ENCODE results near the gene PCDHGB2. TPM values are rescaled to one million over a fixed set of nuclear protein-coding genes. Genes with fewer than 3 reads are reported as not detected.

Gene PCDHGB2
- total and polyA plus RNA-seq, 2 of the 8 experiments (the other 6 are each of a cell fraction or from before 2014, with no cell fraction given), result 1.9 to 2.9 TPM

- H3K56ac ChIP-seq (replicated peaks; ENCODE audit: insufficient read length, low read depth, low read length), result no peak overlapping the region
- H3K9ac ChIP-seq (replicated peaks in 1 of 4; ENCODE audit: extremely low read depth in 1 of 4, low read depth in 3 of 4, low read length in 3 of 4), result no peak overlapping the region
- no peak overlapping the region for H2BK12ac ChIP-seq (ENCODE audit: low read depth, low read length)
- no peak overlapping the region for H3K27ac ChIP-seq (ENCODE audit: low read depth, low read length)
- H3K4me3 ChIP-seq (ENCODE audit: extremely low read depth in 1 of 4, insufficient read depth in 2 of 4, low read depth in 3 of 4, low read length in 4 of 4), result no peak overlapping the region
- no peak overlapping the region for H2BK120ac ChIP-seq (replicated peaks; ENCODE audit: low read depth, low read length)
- H3K9me3 ChIP-seq (ENCODE audit: insufficient read depth in 2 of 2, low read depth in 1 of 2, low read length in 1 of 2), result peaks cover 19 to 28% of the 10 kb centered on the region in 2 experiments; a peak in 3 of 4 replicates
- no peak overlapping the region for H4K8ac ChIP-seq (ENCODE audit: extremely low read depth, insufficient read depth, low read length)
- H2BK15ac ChIP-seq (ENCODE audit: low read length), result no peak overlapping the region
- H4K5ac ChIP-seq (ENCODE audit: insufficient read length, low read depth, low read length), result no peak overlapping the region
- no peak overlapping the region for H3K23ac ChIP-seq (ENCODE audit: insufficient read length)
- DNase-seq (ENCODE audit: low read depth in 1 of 2, low spot score in 2 of 2) (no peak), FAIRE-seq (no peak)
- peaks cover 0 to 4% (median under 1%) of the 10 kb centered on the region in 4 experiments; a peak in 1 of 7 replicates for H3K4me1 ChIP-seq (replicated peaks in 1 of 4; ENCODE audit: control insufficient read depth in 3 of 4, insufficient read depth in 4 of 4, low read length in 3 of 4)
- ChIA-PET POLR2A (ENCODE audit: partially characterized antibody) (no interaction called here), CTCF (ENCODE audit: partially characterized antibody) (interaction anchor here (1.3 to 4.8 kb wide), 10 partner anchors 10 to 153 kb away, joined by 4 to 21 read pairs (median 12); partner anchors contain the start of genes PCDHB10, PCDHB14, PCDHB15 and TAF7)
- H4K91ac ChIP-seq (replicated peaks; ENCODE audit: insufficient read length, low read length), result no peak overlapping the region
- H3K79me1 ChIP-seq (ENCODE audit: low read depth, low read length), result no peaks in the 10 kb centered on the region
- H4K20me1 ChIP-seq (replicated peaks in 1 of 2; ENCODE audit: control insufficient read depth in 1 of 2, insufficient read depth in 2 of 2, low read length in 2 of 2), result no peaks in the 10 kb centered on the region
- no peak overlapping the region for H2BK5ac ChIP-seq (ENCODE audit: low read depth, low read length)
- H2BK20ac ChIP-seq (ENCODE audit: low read length), result no peak overlapping the region
- H2AFZ ChIP-seq (ENCODE audit: low read length), result no peak overlapping the region
- H3K79me2 ChIP-seq (ENCODE audit: control insufficient read depth in 1 of 2, insufficient read depth in 2 of 2, low read length in 2 of 2), result no peaks in the 10 kb centered on the region
- WGBS, 2 experiments (ENCODE audit: extremely low coverage in 1 of 2, insufficient coverage in 1 of 2, insufficient read length in 1 of 2, insufficient replicate concordance in 2 of 2, low coverage in 1 of 2, low lambda C conversion rate in 2 of 2, missing lambda C conversion rate in 1 of 2), result 86% methylated on average over 11 of the region's 20 CpGs; no CpG with 5 or more reads in 1 of the 2 experiments
- H3K27me3 ChIP-seq (replicated peaks in 1 of 4; ENCODE audit: control insufficient read depth in 3 of 4, extremely low read depth in 1 of 4, insufficient read depth in 3 of 4, low read length in 3 of 4), result no peaks in the 10 kb centered on the region
- no peaks in the 10 kb centered on the region; a peak in 2 of 8 replicates for H3K36me3 ChIP-seq (ENCODE audit: control insufficient read depth in 2 of 4, insufficient read depth in 4 of 4, low read length in 3 of 4)
- no peak overlapping the region for H3K4ac ChIP-seq (replicated peaks; ENCODE audit: insufficient read length, low read depth, low read length)
- no peaks in the 10 kb centered on the region for H3K23me2 ChIP-seq (ENCODE audit: low read depth, low read length)
- peak in 2 of 3 experiments; percentile 11 to 14; a peak in 2 of 4 replicates for TF ChIP-seq CTCF (IDR thresholded peaks at IDR 0.05; ENCODE audit: control extremely low read depth in 1 of 3, insufficient read depth in 1 of 3, low read depth in 1 of 3, low read length in 3 of 3)
- no peak for TF ChIP-seq NRF1 (IDR thresholded peaks at IDR 0.05; ENCODE audit: low read depth, low read length)
- no peak overlapping the region for H3K14ac ChIP-seq (ENCODE audit: insufficient read length)
- H3K4me2 ChIP-seq (ENCODE audit: insufficient read depth in 1 of 2, low read depth in 2 of 2, low read length in 2 of 2), result no peak overlapping the region
- no peak overlapping the region for H2AK5ac ChIP-seq (ENCODE audit: low read depth, low read length)
- no peak overlapping the region for H3K18ac ChIP-seq (ENCODE audit: extremely low read depth, low read length)
Observed at GRCh38 chr5:141345327-141345726, 14.5 kb upstream of the PCDHGB2 start.

All from H1 (cell line).